Neutrophil (primary cell): ENCODE measurements around the gene ZNF350.
A peak's percentile ranks its signal among the peaks of the same experiment; 100 is the strongest.
"Not testable (repeated sequence)": the region's sequence is repeated elsewhere in the genome, so short reads cannot be mapped to it uniquely, and the experiment has no call there.

ENCODE experiments used
- H3K27ac ChIP-seq: fragments of 200-600 bp; sonication (generic); 2 replicates; pipeline ENCODE4 v1.5.1; 2016; ENCODE audit warnings: mild to moderate bottlenecking, moderate library complexity
- H3K27me3 ChIP-seq: fragments of 200-600 bp; sonication (generic); 2 replicates; pipeline ENCODE4 v1.6.0; 2016; ENCODE audit warnings: mild to moderate bottlenecking
- H3K36me3 ChIP-seq: fragments of 200-600 bp; sonication (generic); 2 replicates; pipeline ENCODE4 v1.5.1; 2017
- H3K4me1 ChIP-seq, 2 experiments: fragments of 200-600 bp in 1 of 2; sonication (generic) in 1 of 2; 1 replicate in 1 of 2; 2 replicates in 1 of 2; pipeline versions ENCODE4 v1.5.1 to v1.6.1; 2013 to 2016; ENCODE audit warnings: low read depth in 1 of 2, low read length in 1 of 2, mild to moderate bottlenecking in 1 of 2, moderate library complexity in 1 of 2; ENCODE audit not compliant: control insufficient read depth in 1 of 2, insufficient read depth in 1 of 2
- H3K4me3 ChIP-seq, 2 experiments: fragments of 200-600 bp in 1 of 2; sonication (generic) in 1 of 2; 1 replicate in 1 of 2; 2 replicates in 1 of 2; pipeline ENCODE4 v1.5.1; 2013 to 2016; ENCODE audit warnings: low read depth in 1 of 2, low read length in 1 of 2, mild to moderate bottlenecking in 1 of 2, moderate library complexity in 1 of 2
- H3K9me3 ChIP-seq: fragments of 200-600 bp; sonication (generic); 2 replicates; pipeline ENCODE4 v1.5.1; 2016
- TF ChIP-seq, protein P1 (sequence below): fragments of 200-600 bp; sonication (generic); IDR thresholded peaks from 2 replicates; pipeline ENCODE4 v1.5.1; 2016; ENCODE audit warnings: antibody characterized with exemption

The ZNF350 gene

GRCh38 chr19:51986309-51987291 is at the start of gene ZNF350:
Gene ZNF350 (minus strand): TSS chr19:51986840. CDS start chr19:51974360, 12,480 bp downstream.
- Histone ChIP-seq H3K4me1 (peaks cover 17 to 19% of the 10 kb centered on the region in 2 experiments), H3K36me3 (no peaks in the 10 kb centered on the region), H3K9me3 (peaks cover 17% of the 10 kb centered on the region), H3K27me3 (no peaks in the 10 kb centered on the region), H3K4me3 (peak within 1 kb of the TSS; percentile 82 to 90), H3K27ac (peak within 1 kb of the TSS; percentile 83)
- TF ChIP-seq, protein P1, sequence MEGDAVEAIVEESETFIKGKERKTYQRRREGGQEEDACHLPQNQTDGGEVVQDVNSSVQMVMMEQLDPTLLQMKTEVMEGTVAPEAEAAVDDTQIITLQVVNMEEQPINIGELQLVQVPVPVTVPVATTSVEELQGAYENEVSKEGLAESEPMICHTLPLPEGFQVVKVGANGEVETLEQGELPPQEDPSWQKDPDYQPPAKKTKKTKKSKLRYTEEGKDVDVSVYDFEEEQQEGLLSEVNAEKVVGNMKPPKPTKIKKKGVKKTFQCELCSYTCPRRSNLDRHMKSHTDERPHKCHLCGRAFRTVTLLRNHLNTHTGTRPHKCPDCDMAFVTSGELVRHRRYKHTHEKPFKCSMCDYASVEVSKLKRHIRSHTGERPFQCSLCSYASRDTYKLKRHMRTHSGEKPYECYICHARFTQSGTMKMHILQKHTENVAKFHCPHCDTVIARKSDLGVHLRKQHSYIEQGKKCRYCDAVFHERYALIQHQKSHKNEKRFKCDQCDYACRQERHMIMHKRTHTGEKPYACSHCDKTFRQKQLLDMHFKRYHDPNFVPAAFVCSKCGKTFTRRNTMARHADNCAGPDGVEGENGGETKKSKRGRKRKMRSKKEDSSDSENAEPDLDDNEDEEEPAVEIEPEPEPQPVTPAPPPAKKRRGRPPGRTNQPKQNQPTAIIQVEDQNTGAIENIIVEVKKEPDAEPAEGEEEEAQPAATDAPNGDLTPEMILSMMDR = peak; percentile 6

- peaks cover 29% of the 10 kb centered on the region for H3K36me3 ChIP-seq
- peaks cover 58% of the 10 kb centered on the region for H3K9me3 ChIP-seq
- no peak overlapping the region for H3K4me3 ChIP-seq
Measured at GRCh38 chr19:52034051-52034728, 47.5 kb upstream of the ZNF350 start.

GRCh38 chr19:52028780-52029123 is 42.1 kb upstream of the ZNF350 start:
- Histone ChIP-seq H3K4me3 (peak overlapping the region; percentile 67 to 86), H3K36me3 (peaks cover 4% of the 10 kb centered on the region), H3K27ac (peak overlapping the region; percentile 87), H3K27me3 (no peaks in the 10 kb centered on the region), H3K4me1 (peaks cover 16 to 17% of the 10 kb centered on the region in 2 experiments), H3K9me3 (peaks cover 17% of the 10 kb centered on the region)
- TF ChIP-seq, protein P1 = no peak

More at GRCh38 chr19:52034051-52034728, 47.5 kb upstream of the ZNF350 start:
- Histone ChIP-seq H3K27ac (no peak overlapping the region), H3K4me1 (peaks cover 0 to 2% of the 10 kb centered on the region in 2 experiments), H3K27me3 (no peaks in the 10 kb centered on the region)
- TF ChIP-seq, protein P1 = no peak

DNA sequence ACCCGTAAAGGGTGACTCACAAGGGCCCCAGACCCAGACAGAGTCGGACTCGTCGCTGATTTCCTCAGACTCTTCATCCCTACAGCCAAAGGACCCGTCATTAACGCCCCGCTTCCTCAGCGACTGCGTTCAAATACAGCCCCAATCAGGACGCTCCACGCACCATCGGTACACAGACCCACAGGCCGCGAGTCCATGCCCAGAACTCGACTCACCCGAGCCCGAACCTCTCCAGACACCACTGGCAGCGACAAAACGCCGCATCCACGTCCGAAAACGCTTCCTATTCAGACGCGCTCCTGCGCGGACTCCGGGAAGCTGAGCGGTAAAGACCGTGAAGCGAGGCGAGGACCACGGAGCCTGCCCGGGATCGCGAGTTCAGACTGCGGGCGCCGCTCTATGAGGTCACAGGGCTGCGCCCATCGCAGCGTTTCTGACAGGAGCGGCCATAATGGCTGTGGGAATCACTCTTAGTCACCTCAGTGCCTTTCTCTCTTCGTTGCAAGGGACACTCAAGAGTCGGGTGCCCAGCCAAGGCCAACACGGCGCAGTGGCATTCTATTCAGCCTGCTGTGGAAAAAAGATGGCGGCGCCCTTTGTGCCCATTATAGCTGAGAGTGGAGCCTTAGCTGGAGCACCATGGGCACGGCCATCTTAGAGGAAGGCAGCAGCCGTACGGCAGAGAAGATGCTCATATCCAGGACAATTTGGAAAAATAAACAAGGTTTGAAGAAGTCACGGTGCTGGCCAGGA is 41.6 kb upstream of the ZNF350 start, which contains the start of gene ZNF614:
TSS of gene ZNF614 (minus strand) at position 353 of the 753 bp plus-strand sequence. CDS start 2,634 bp downstream, outside the sequence.
- peak within 1 kb of the TSS; percentile 67 to 86 for H3K4me3 ChIP-seq
- TF ChIP-seq, protein P1 = no peak
- peaks cover 13% of the 10 kb centered on the region for H3K9me3 ChIP-seq
- H3K27ac ChIP-seq = peak within 1 kb of the TSS; percentile 87
- H3K27me3 ChIP-seq = no peaks in the 10 kb centered on the region
- peaks cover 6% of the 10 kb centered on the region for H3K36me3 ChIP-seq
- H3K4me1 ChIP-seq = peaks cover 16 to 17% of the 10 kb centered on the region in 2 experiments

DNA sequence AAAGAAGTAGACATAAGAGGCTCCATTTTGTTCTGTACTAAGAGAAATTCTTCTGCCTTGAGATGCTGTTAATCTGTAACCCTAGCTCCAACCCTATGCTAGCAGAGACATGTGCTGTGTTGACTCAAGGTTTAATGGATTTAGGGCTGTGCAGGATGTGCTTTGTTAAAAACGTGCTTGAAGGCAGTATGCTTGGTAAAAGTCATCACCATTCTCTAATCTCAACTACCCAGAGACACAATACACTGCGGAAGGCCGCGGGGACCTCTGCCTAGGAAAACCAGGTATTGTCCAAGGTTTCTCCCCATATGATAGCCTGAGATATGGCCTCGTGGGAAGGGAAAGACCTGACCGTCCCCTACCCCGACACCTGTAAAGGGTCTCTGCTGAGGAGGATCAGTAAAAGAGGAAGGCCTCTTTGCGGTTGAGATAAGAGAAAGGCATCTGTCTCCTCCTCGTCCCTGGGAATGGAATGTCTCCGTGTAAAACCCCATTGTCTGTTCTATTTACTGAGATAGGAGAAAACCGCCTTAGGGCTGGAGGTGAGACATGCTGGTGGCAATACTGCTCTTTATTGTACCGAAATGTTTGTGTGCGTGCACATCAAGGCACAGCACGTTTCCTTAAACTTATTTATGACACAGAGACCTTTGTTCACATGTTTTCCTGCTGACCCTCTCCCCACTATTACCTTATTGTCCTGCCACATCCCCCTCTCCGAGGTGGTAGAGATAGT is 39.8 kb upstream of the ZNF350 start:
- H3K4me3 ChIP-seq, H3K9me3 ChIP-seq, H3K36me3 ChIP-seq, H3K27me3 ChIP-seq, H3K27ac ChIP-seq: not testable (repeated sequence)
- H3K4me1 ChIP-seq = peaks cover 16 to 17% of the 10 kb centered on the region in 2 experiments

DNA sequence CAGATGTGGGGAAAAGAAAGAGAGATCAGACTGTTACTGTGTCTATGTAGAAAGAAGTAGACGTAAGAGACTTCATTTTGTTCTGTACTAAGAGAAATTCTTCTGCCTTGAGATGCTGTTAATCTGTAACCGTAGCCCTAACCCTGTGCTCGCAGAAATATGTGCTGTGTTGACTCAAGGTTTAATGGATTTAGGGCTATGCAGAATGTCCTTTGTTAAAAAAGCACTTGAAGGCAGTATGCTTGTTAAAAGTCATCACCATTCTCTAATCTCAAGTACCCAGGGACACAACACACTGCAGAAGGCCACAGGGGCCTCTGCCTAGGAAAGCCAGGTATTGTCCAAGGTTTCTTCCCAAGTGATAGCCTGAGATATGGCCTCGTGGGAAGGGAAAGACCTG is 37.8 kb upstream of the ZNF350 start:
- H3K27ac ChIP-seq, H3K4me3 ChIP-seq, H3K36me3 ChIP-seq, H3K27me3 ChIP-seq: not testable (repeated sequence)
- Histone ChIP-seq H3K9me3 (peaks cover 14% of the 10 kb centered on the region), H3K4me1 (peaks cover 15 to 16% of the 10 kb centered on the region in 2 experiments)
